RPMI7951 (cell line): Measurements from ENCODE around the gene SMYD2. TPM values are rescaled to one million over a fixed set of nuclear protein-coding genes. Genes with fewer than 3 reads are reported as not detected.
A peak's percentile ranks its signal among the peaks of the same experiment; 100 is the strongest.

ENCODE experiments used
- DNase-seq: peaks from one replicate; pipeline ENCODE4 v3.0.0-alpha.2; 2012; ENCODE audit warnings: low read depth
- total RNA-seq: library from RNA; depleted of rRNA; stranded (reverse); fragments of >200 nt; shearing (Covaris generic); gene quantifications from 2 replicates; pipeline ENCODE4 v1.2.3, GENCODE V29; 2014

Gene SMYD2
- total RNA-seq, 1 experiment from 2014 or later, result 82.2 TPM

DNA sequence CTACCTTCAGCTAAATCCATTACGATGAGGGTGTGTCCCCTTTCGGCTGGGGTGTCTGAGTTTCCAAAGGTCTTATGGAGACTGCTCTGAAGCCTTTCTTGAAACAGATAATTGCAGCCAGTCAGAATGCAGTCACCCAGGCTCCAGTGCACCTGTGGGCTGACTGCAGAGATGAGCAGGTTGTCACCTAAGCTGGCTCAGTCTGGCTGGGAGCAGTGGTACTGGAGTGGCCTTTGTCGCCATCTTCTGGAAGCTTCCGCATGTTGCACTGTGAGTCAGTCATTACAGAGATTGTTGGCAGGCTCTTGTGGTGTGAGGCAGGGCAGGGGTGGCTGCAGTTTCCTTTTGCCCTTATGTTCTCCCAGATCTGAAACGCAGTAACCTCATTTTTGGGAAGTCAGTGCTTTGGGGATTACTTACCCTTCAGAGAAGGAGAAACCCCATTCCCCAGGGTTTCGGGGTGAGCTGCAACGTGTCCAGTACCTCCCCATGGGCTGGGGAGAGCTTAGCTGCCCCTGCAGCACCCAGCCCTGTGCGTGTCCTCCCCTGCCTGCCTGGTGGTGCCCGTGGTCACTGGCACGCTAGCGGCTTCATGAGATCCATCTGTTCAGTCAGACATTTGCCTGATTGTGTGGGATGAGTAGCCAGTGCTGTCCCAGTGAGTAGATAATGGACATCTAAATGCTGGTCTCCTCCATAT lies 48.0 kb downstream of the SMYD2 start:
- DNase-seq, result peak; percentile 66

DNA sequence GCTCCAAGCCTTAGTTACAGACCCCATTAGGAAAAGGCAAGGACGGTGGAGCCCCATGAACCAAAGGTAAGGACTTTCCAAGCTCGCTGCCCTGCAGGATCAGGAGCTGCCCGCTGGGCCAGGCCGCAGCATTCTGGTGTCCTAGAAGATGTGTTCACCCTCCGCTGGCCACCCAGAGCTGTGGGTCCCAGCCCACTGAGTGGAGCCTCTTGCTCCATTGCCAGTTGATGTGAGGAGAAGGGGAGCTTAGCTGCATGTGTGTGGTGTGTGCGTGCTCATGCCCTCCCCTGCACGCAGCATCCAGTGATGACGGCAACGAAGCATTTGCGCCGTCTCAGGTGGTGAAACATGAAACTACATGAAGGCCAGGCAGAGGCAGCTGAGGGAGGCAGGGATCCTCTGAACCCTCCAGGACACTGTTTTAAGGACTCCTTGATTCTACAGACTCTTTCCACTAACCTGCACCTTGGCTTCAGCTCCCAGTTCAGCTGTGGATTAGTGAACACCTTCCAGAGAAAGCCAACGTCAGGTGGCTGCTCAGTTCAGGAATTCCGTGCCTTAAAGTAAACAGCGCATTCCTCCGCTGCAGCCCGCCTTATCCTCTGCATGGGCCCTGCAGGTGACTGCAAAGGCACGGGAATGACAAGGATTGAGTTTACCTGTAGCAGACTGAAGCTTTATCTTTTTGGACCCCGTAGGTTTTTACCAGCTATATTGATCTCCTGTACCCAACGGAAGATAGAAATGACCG lies 48.7 kb downstream of the SMYD2 start:
- no peak for DNase-seq

DNA sequence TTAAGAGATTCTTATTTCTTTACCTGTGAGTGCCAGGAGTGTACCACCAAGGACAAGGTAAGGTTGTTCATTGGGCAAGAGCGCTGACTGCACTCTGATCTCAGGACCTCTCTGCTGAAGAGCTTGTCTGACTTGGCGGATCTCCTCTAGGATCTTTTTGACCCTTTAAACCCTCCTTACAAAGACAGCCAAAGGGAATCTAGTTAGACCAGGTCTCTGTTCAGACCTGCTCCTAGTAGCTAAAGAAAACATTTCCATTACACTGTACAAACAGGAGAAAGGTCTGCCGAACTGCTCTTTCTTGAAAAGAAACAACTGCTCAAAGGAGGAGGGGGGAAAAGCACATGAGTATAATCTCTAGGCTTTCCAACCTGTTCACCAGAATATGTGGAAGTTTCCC lies 49.3 kb downstream of the SMYD2 start:
- no peak for DNase-seq

DNA sequence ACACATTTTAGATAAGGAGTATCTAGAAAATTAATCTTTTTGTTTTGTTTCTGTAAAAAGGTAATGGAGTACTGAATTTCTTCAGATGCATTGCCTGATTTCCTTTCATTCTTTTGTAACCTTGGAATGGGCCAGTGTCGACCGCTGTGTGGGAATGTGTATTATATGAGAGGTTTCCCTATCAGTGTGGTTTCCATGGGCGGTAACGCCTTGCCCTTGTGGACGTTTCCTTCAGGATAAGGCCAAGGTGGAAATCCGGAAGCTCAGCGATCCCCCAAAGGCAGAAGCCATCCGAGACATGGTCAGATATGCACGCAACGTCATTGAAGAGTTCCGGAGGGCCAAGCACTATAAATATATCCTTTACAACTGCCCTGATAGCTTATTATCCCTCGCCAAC lies 49.8 kb downstream of the SMYD2 start:
- DNase-seq, result no peak

DNA sequence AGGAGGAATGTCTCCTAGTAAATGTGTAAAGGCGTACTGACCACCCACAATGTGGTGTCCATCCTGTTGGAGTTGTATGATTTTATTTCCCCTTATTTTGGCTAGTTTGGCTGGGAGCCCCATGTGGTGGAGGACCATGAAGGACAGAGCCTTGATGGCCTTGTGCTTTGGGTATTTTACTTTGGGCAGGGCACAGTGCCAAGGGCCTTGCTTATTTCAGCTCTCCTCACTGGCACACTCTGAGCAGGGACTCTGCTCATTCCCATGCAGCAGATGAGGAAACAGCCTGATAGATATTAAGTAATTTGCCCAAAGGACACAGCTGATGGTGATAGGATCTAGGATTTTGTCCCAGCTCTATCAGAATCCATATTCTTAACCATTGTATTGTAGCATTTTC lies 50.2 kb downstream of the SMYD2 start:
- no peak for DNase-seq

DNA sequence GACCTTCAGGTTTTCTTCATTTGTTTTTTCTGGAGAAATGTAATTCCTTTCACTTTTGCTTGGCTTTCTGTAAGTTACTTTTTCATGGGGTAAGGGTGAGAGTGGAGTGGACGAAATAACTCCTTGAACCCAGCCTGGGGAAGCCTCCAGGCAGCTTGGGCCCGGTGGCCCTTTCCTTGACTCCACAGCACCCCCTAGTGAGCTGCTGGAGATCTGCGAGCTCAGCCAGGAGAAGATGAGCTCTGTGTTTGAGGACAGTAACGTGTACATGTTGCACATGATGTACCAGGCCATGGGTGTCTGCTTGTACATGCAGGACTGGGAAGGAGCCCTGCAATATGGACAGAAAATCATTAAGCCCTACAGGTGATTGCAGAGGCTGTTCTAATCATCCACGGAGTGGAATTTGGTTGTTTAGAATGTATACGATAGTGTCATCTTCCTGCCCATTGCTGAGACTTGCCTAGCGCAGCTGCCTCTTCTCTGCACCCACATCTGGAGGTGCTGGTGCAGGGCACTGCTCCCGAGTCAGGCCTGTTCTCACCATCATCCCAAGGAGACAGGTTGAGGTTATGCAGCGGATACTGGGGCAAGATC lies 51.0 kb downstream of the SMYD2 start:
- DNase-seq, result peak; percentile 36

DNA sequence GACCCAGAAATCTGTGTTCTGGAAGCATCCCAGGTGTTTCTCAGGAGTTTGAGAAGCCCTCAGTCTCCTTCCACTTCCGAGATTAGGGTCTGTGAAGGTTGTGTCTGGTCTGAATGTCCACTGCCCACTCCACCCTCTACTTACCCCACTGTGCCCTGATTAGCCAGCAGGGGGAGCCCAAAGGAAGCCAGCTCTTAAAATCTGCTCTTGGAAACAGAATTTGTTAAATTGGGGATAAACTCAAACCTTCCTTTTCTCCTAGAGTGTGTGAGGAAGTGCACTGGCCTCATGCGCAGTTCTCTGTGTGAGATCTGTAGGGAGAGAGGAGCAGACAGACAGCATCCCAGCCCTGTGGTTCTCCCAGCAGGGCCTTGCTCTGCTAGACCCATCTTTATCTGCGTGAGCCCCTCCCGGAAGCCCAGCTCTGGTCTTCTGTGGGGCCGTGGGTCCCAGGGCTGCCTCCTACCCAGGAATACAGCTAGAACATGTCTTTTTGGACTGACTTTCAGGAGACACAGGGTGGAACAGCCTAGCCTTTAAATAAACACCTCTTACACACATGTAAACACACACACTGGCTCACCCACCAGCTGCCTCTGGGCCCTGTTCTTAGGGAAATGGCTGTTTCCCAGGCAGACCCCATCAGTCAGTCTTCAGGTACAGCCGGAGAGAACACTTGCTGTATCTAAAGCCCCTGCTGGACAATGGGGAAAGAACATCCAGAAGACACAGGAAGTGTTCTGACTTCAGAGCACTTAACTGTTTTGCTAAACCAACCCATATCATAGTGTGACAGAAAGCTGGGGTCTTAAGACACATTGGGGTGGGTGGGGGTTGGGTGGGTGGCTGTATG lies 52.2 kb downstream of the SMYD2 start:
- peak; percentile 56 for DNase-seq

DNA sequence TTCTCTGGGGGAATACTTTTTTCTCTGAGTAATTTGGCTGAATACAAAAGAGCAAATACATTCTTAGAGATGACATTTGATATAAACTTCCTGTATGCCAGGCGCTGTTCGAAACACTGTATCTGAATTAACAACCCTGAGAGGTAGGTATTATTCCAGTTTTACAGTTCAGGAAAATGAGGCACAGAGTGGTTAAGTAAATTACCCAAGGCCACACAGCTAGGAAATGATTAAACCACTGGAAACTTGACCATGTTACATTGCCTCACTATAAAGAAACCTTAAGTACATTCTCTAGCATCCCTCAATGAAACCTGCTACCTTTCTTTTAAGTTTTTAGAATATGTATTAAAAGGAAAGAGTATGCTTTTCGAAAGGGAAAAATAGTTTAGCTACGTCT lies 54.6 kb downstream of the SMYD2 start:
- no peak for DNase-seq

DNA sequence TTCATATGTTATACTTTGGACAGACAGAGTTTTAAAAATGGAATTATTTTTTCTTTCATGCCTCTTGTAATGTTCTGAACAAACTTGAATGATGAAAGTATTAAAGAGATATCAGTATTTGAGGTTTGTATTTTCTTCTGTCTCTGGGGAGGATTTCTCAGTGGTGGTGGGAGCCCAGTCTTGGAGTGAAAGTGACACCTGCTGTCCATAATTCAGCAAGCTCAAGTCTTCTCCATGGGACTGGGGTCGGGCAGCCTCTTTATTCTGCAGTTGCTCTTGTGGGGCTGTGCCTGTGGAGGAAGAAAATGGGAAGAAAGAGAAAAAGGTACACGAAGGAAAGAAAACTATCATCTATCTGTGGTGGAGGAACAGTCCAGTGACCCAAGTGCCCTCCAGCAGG lies 56.1 kb downstream of the SMYD2 start:
- no peak for DNase-seq

DNA sequence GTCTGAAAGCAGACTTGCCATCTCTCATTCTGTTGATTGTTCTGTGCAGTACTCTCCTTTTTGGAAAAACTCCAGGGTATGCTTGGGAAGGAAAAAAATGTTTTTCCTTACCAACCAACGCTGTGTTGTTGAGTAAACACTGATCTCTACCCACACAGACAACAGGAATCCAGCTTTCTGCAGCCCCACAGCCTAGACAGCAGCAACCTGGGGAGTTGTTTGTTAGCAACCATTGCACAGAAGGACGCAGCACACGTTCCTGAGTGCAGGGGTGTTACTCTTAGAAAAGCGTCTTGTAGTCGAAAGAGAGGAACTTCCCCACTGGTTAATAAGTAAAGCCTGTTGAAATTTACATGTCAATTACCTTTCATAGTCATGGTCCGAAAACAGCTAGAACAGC lies 56.6 kb downstream of the SMYD2 start:
- peak; percentile 24 for DNase-seq

DNA sequence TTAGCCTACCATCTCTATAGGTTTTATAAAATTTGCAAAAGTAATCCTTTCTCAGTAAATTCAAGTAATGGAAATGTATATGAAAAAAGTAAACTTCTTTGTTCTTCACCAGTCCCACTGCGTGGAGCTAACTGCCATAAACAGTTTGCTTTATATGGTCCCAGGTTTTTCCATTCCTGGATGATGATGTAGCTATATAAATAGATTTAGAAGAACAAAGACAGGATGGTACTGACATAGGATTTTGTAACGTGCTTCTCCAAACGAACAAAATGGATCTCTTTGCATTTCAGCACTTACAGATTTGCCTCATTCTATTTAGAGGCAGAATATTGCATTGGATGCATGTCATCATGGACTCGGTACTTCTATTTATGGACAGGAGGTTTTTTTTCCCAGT lies 57.3 kb downstream of the SMYD2 start:
- DNase-seq, result no peak

DNA sequence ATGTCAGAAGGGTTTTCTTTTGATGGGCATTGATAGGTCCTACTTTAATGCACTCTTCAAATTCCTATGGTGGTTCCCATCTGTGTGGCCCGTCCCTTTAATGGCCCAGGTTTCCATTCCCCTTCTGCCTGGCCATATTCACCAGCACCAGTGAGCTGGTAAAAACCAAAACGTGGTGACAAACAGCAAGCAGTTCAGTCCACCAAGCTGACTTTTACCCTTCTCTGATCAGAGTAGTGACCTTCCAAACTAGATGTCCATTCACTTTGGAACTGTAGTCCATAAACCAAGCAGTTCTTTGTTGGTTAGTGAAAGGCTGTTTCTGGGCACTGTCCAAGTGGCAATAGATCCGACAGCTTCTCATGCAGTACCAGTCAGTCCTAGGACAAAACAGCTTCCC lies 60.5 kb downstream of the SMYD2 start:
- no peak for DNase-seq

DNA sequence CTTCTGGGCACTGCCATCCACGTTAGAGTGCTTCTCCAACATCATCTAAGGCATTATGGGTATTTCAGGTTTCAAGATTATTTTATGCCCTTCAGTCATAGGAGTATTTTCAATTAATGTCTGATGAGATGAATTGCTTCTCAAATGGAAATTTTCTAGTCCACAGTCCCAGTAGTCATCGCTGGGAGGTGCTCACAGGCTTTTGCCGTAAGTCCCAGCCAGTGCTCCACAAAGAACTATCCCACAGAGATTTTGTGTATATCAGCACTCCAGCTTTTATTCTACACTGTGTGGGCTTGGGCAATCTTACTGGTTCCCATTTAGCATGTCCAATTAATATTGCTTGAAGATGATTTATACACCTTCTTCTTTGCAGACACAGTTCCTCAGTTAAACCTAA lies 61.0 kb downstream of the SMYD2 start:
- no peak for DNase-seq

DNA sequence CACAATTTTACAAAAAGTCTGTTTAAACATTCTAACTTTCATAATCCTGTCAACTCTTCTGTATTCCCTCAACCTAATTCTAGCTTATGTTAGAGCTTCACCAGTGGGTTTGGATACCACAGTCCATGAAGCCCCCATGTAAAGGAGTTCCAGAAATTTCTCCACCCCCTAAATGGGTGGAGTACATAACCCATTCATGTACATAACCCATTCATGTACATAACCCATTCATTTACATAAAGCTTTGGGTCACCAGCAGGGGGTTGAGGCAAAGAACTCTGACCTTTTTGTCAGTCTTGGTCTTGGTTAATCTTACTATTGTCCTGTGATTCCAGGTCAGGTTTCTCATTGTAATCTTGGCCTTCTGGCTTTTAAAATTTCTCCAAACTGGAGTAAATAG lies 61.6 kb downstream of the SMYD2 start:
- no peak for DNase-seq

DNA sequence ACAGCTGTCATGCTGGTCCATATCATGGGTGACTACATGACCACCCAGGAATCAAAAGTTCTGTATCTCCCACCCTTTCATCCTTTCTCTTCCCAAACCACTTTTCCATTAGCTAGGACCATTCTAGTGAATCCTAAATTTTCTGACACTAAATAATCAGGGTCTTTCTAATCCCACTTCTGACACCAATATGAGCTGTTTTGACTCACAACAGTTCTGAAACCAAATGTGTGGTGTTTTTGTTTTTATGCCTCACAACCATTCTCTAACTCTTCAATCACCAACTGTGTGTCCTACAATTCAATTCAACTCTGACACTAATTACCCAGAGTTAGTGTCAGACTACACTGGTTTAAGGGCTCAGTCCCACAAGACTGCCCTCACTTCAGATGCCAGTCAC lies 63.9 kb downstream of the SMYD2 start:
- DNase-seq, result no peak

DNA sequence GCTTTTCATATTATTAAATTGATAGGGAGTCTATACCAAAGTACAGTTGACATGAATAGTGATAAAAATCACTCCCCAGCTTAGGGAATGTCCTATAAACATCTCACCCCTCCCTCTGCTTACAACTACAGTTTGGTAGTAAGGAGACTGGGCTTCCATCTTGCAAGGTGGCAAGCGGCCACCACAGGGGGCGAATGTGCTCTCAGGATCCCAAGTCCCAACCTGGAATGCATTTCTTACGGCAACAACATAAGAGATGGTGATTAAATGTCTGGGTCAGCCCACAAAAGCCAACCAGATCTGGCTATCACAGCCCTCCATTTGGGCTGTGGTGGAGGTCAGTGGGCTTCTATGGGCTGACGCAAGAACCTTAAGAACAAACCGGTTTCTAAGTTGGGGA lies 68.0 kb downstream of the SMYD2 start:
- no peak for DNase-seq

DNA sequence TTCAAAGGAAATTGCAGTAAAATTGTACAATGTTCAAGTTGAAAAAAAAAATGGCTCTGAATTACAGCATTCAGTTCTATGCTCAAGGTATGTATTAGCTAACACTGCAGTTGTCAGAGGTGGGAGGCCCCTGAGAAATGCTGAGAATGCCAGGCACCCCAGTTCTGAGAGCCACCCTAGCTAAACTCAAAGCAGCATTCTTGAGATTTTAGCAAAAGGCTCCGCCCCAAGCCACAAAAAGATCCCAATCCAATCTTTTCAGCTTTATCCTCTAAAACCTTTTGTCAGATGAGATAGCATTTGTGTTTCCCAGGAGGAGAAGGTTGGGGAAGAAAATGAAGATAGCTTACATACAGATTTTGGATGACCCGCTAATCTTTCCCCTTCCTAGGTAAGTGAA lies 68.8 kb downstream of the SMYD2 start:
- no peak for DNase-seq

DNA sequence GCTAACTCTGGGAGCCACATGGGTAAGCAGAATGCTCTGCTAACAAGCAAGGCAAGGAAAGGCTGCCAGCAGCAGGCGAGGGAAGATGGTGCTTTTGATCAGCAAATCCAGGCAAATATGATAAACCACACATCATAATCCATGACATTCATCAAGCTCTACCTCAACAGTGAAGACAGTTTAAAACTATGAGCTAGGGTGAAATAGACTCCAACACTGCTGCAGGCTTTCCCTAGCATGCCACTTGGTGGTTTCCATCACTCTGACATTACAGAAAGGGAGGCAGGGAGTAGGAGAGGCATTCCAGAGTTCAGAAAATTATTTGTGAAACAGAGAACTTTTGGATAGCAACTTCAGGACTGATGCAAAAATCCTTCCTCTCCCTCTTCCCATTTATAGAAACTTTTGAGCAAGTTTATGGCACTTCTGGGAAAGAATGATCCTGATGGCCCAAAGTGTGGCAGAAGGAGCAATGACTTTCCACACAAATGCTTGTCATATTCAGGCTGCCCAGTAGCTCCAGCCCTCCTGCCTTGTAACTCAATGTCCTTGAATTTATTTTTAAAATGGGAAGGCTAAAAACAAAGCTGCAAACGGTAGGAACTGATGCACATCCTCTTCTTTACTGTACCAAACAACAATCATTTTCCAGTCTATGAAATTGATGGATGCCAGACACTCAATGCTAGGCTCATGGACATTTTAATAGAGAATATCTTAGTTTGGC lies 70.8 kb downstream of the SMYD2 start:
- no peak for DNase-seq

DNA sequence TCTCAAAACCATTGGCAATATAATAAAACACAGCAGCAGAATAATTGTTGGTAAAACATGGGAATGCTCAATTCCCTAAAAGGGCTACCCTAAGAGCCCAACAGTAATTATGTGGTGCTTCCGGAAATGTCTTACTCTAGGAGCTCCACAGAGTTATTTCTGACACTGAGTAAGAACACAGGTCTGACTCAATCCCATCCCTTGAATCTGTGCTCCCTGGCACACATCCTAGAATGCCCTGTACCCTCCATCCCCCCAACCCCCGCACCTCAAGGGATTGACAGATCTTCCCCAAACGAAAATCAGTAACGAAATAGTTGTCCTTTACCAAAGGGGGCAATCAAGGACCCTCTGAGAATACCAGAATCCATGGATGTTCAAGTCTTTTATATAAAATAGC lies 71.9 kb downstream of the SMYD2 start:
- DNase-seq, result peak; percentile 58

DNA sequence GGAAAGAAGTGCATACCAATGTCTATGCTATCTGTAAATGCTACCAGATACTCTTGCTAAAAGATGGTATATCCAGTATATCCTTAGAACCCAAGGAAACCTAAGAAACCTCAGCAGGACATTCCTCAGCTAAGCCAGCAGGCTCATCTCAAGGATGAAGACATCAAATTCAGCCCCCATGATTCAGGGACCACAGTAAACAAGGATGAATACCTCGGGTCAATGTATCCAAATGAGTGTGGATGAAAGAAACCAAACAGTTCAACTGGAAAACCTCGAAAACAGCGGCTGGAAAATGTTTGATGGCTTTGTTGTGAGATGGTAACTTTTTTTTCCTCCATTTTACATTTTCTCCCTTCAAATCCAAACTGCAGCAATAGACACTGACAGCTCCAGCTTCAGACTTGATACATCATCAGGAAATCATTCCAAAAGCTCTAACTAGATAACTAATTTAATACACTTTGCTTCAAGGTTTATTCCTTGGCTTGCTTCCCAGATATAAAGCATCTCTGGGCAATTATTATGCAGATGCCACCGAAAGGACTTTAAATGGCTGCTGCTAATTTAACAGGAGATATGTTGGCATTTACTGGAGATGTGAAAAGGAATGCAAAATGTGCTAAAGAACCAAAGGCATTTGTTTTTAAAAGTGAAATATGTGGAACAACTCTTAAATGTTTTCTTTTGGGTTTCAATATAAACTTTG lies 73.6 kb downstream of the SMYD2 start:
- no peak for DNase-seq

DNA sequence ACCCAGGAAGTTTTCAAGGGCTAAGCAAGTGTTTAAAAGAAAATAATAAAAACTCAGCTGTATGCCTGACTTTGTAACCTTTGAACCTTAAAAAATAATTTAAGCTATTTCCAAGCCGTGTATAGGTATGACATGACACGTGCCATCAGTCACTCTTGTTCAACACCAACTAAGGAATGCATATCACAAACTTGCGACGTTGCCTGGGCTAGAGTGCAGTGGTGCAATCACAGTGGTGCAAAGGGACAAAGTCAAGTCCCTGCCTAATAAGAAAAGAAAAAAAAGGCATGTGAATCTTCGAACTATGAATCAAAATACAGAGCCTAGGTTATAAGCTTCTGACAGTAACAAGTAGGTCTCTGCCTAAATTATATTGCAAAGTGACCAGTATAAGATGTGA lies 79.2 kb downstream of the SMYD2 start:
- no peak for DNase-seq
